HG02571 (cell line): Measurements from ENCODE around the gene CYTH1.
"Not testable (repeated sequence)": the region's sequence is repeated elsewhere in the genome, so short reads cannot be mapped to it uniquely, and the experiment has no call there.

Experiments used
- ATAC-seq: cut with Tn5 transposase; IDR thresholded peaks from one replicate; pipeline ENCODE4 v1.9.1; 2021; ENCODE audit warnings: mild to moderate bottlenecking, moderate library complexity; ENCODE audit not compliant: unreplicated experiment

The CYTH1 gene

GRCh38 chr17:78789663-78790181 lies 7.6 kb upstream of the CYTH1 start:
- ATAC-seq = no peak

- ATAC-seq = no peak
Measured at GRCh38 chr17:78789149-78789662, 7.1 kb upstream of the CYTH1 start.

GRCh38 chr17:78788451-78788850 lies 6.4 kb upstream of the CYTH1 start:
- no peak for ATAC-seq

- no peak for ATAC-seq
Measured at GRCh38 chr17:78787444-78787843, 5.4 kb upstream of the CYTH1 start.

GRCh38 chr17:78785663-78786057 lies 3.6 kb upstream of the CYTH1 start:
- no peak for ATAC-seq

GRCh38 chr17:78785011-78785662 lies 3.1 kb upstream of the CYTH1 start:
- ATAC-seq = no peak

- ATAC-seq = no peak
Measured at GRCh38 chr17:78784352-78784751, 2.3 kb upstream of the CYTH1 start.

GRCh38 chr17:78783711-78784324 lies 1.7 kb upstream of the CYTH1 start:
- no peak for ATAC-seq

GRCh38 chr17:78781104-78781892 lies 775 bp downstream of the CYTH1 start:
- ATAC-seq = peak; percentile 9

GRCh38 chr17:78780335-78780734 lies 1.7 kb downstream of the CYTH1 start:
- no peak for ATAC-seq

GRCh38 chr17:78779850-78780249 lies 2.2 kb downstream of the CYTH1 start:
- no peak for ATAC-seq

GRCh38 chr17:78779286-78779651 lies 2.8 kb downstream of the CYTH1 start:
- ATAC-seq = not testable (repeated sequence)

- ATAC-seq = no peak
Measured at GRCh38 chr17:78777881-78778280, 4.2 kb downstream of the CYTH1 start.

- ATAC-seq = no peak
Measured at GRCh38 chr17:78774956-78775571, 7.0 kb downstream of the CYTH1 start.

- ATAC-seq = no peak
Measured at GRCh38 chr17:78774453-78774852, 7.6 kb downstream of the CYTH1 start.

- no peak for ATAC-seq
Measured at GRCh38 chr17:78771758-78772382, 10.2 kb downstream of the CYTH1 start.

- no peak for ATAC-seq
Measured at GRCh38 chr17:78769196-78769773, 12.8 kb downstream of the CYTH1 start.

- ATAC-seq = no peak
Measured at GRCh38 chr17:78767806-78768205, 14.3 kb downstream of the CYTH1 start.

- no peak for ATAC-seq
Measured at GRCh38 chr17:78766743-78767294, 15.3 kb downstream of the CYTH1 start.

- ATAC-seq = no peak
Measured at GRCh38 chr17:78766225-78766624, 15.8 kb downstream of the CYTH1 start.
